ENCODE results near the gene YIPF7.

DNA sequence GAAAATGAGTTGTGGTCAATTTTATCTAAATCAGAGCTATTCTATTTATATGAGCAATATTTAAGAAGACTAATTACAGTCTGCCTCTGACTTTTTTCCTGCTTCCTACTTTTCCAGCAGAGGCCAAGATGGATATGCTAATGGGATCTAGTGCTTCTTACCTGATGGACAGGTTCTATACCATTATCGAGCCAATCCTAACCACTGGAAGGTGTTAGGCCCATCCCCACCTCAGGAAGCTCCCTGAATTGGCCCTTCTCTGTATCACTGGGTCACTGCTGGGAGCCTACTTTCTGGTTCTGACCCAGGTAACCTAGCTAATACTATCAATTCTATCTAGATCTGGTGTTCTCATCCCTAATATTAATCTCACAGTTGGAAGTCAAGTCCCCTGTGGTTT lies 577 bp upstream of the YIPF7 start:
- no peak for TF ChIP-seq GATA2 (IDR thresholded peaks at IDR 0.05; ENCODE audit: low read depth, low read length)
- no peak for TF ChIP-seq GATA3 (IDR thresholded peaks at IDR 0.05; ENCODE audit: low read depth, low read length)

Measured in SH-SY5Y (cell line).